DMS 273 (cell line): ENCODE measurements around the gene NOTCH2.

ENCODE experiments used
- DNase-seq: peaks from one replicate; lab custom pipeline; 2025; ENCODE audit not compliant: unreplicated experiment; lab: John Stamatoyannopoulos, UW

Gene NOTCH2

DNA sequence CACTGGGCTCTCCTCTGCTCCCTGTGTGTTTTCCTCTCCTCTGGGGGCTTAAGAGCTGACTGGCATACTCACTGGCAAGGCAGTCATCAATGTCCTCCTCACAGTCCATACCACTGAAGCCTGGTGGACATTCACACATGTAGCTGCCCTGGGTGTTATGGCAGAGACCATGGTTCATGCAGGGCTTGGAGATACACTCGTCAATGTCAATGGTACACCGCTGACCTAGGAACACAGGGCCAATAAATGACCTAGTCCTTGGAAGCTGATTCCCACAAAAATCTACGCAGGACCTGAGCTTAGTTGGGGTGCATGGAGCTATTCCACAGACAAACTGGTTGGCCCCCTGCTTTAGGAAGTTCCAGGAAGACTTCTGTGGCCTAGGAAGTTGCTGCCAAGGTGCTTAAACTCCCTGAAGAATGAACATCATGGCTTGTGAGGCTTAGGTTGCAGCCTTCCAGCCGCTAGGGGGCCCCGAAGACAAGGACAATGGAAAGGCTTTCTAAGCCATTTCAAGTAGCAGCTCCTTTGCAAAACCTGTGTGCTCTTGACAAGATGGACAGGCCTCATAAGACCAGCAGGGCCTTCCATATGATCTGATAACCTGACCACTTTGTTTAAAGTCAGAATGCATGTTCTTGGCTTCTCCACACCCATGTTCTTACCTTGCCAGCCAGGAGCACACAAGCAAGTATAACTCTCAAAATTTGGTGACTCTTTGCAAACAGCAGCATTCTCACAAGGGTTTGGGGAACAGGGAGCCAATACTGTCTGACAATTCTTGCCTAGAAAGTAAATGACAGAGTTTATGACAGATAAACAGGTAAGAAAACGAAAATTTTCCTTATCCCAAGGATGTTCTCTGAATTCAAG lies 120.9 kb downstream of the NOTCH2 start:
- DNase-seq, result peak; percentile 84

GRCh38 chr1:119947468-119947867 lies 122.0 kb downstream of the NOTCH2 start:
- peak; percentile 4 for DNase-seq

- no peak for DNase-seq
Measured at GRCh38 chr1:119946724-119947123, 122.7 kb downstream of the NOTCH2 start.

- peak; percentile 34 for DNase-seq
Measured at GRCh38 chr1:119943216-119943615, 126.2 kb downstream of the NOTCH2 start.

DNA sequence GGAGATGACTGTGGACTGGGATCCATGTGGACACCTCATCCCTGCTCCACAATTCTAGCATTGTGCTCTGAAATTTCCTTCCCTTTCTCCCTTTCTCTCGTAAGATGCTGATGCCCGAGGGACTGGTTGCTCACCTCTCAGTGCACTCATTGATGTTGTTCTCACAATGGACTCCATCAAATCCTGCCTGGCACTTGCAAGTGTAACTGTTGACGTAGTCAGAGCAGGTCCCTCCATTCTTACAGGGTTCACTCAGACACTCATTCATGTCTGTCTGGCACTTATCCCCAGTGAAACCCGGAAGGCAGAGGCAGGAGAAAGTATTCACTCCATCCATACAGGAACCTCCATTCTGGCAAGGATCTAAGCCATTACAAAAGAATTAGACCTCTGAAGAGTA lies 128.1 kb downstream of the NOTCH2 start:
- DNase-seq, result no peak

GRCh38 chr1:119940697-119941096 lies 128.8 kb downstream of the NOTCH2 start:
- no peak for DNase-seq

- DNase-seq, result no peak
Measured at GRCh38 chr1:119937198-119937597, 132.3 kb downstream of the NOTCH2 start.

GRCh38 chr1:119935915-119936314 lies 133.5 kb downstream of the NOTCH2 start:
- no peak for DNase-seq

GRCh38 chr1:119935373-119935772 lies 134.1 kb downstream of the NOTCH2 start:
- DNase-seq, result no peak

DNA sequence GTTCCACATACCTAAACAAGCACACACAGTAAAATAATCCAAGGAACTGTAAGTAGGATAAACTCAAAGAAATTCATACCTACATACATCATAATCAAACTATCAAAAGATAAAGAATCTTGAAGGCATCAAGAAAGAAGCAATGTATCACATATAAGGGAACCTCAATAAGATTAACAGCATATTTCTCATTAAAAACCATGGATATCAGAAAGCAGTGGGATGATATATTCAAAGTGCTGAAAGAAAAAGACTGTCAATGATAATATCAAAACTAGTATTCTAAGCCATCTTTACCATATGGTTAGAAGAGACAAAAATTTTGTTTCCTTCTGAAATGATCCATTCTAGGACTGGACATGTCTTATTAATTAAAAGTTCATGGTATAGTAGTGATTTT lies 136.1 kb downstream of the NOTCH2 start:
- DNase-seq, result no peak

- DNase-seq, result no peak
Measured at GRCh38 chr1:119929643-119930315, 139.7 kb downstream of the NOTCH2 start.

- DNase-seq, result no peak
Measured at GRCh38 chr1:119926553-119926952, 142.9 kb downstream of the NOTCH2 start.

- DNase-seq, result no peak
Measured at GRCh38 chr1:119924948-119925898, 144.2 kb downstream of the NOTCH2 start.

DNA sequence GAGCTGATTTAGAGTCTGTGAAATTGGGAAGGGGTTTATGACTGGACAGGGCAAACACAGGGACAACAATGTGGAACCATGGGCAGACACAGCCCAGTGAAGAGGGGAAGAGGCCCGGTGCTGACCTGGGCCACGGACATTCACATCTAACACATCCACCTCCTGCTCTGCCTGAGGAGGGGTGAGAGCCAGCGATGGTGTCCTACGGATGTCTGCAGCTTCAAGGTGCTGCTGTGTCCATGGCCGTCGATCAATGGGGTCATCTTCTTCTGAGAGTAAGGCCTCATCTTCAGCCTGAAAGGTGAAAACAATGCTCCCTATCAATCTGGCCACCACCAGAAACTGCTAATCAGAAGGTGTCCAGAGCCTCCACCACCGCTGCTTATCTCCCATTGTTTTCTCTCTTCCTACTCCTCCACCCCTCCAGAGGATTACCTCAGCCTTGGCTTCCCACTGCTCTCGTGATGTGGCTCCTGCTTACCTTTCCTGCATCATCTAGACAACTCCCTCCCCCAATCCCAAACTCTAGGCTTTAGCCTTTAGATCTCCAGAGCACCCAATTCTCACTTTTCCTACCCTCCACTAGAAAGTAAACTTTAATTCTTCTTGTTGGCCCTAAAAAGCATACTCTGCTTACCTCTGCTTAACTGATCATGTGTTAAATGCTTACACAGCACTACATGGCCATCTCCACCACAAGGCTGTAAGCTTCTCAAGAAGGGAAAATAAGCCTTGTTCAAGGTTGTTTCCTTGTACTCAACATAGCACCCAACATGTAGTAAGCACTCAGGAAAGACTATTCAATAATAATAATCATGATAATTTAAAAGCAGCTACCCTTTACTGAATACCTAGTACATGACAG lies 149.1 kb downstream of the NOTCH2 start:
- no peak for DNase-seq

GRCh38 chr1:119919241-119919640 lies 150.2 kb downstream of the NOTCH2 start:
- DNase-seq, result no peak

- DNase-seq, result no peak
Measured at GRCh38 chr1:119918301-119918700, 151.2 kb downstream of the NOTCH2 start.

DNA sequence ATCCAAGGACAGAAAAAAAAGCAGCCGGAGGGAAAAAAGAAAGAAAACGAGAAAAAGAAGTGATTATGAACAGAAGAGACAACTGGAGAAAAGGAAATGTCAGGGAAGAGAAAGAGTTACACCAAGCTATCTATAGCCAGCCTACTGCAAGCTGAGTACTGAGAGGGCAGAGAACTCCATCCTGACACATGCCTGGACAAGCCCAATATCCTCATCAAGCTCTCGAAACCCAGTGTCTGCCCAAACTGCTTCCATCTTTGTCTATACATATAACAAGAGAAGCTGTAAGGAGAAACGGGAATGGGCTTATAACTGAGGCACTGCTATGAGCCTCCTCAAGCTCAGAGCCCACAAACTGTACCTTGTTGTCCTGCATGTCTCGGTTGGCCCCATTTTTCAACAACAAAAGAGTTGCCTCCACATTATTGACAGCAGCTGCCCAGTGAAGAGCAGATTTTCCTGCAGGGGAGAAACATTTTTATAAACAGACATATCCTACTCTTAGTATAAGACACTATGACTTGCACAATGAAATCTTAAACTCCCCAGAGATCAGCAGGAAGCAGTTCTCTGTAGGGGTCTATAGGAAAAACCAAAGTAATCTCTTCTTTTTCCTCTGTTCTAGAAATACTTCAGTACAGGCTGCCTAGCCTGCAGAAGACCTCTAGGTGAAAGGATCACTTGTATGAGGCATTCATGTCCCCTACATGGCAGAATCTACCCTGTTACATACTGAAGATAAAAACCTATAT lies 152.0 kb downstream of the NOTCH2 start:
- DNase-seq, result no peak

DNA sequence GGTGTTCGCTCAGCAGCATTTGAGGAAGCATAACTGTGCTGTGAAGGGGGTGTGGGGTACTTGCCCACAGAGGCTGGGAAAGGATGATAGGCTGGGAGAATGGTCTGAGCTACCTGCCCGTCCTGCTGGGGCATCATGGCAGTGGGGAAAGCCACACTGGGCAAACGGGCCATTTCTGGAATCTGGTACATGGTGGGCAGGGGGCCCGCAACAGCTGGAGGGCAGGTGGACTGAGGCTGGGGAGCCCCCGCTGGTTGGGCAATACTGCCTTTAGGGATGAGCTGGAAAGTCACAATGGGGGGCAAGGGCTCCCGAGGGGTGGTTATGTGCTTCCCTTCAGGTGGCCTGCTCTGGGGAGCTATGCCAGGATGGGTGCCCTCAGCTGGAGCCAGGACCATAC lies 153.9 kb downstream of the NOTCH2 start:
- no peak for DNase-seq

DNA sequence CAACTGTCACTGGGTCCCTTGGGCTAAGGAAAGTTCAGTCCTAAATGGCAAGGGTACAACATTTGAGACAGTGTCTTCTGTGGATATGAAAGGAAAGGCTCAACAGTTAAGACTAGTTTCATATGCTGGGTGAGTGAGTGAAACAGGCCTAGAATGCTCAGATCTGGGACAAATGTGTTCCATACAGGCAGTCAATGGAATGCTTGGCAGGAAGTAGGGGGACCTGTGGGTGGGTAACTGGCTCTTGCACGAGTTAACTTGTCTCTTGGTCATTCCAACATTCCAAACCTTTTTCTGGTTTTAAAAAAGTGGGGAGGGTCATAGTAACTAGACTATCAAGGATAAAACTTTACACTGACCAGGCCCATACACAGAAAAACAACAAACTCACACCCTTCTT lies 155.4 kb downstream of the NOTCH2 start:
- no peak for DNase-seq

GRCh38 chr1:119912963-119913362 lies 156.5 kb downstream of the NOTCH2 start:
- no peak for DNase-seq
